Activated CD4-positive, alpha-beta T cell treated with anti-CD3 and anti-CD28 coated beads, Interleukin-10, Interleukin-2, amounts not matched to agents 100 ng/mL and 50 ng/mL, durations not matched to agents 16 hours and 8 hours (primary cell): ENCODE data around the gene ALG12.

Source experiments
- DNase-seq: peaks from one replicate; pipeline ENCODE4 v3.0.0-alpha.2; 2020

The ALG12 gene

DNA sequence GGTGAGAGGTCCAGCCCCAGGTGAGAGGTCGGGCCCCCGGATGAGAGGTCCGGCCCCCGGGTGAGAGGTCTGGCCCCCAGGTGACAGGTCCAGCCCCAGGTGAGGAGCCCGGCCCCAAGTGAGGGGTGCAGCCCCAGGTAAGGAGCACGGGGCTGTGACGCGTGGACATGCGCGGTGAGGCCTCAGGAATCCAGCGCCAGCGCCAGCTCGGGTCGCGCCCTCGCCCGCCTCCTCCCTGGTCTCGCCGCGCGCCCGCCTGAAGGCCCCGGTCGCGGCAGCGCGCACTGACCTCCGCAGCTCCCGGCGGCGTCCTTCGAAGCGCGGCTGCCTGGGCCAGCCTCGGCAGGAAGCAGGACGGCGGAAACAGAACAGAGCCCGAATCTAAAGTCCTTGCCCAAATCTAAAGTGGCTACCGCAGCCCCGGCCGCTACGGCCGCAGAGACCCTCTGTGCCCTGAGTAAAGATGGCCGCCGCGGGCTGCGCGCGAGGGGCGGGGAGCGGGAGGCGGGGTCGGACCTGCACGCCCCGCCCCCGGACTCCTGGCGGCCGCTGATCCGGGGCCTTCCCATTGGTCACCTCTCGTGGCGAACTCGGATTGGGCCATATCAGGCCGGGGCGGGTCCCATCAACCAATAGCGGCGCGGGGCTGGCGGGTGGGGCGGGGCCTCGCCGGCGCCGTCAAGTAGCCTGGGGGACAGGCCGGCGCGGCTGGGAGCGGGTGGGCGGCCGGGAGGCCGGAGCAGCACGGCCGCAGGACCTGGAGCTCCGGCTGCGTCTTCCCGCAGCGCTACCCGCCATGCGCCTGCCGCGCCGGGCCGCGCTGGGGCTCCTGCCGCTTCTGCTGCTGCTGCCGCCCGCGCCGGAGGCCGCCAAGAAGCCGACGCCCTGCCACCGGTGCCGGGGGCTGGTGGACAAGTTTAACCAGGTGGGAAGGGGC lies at the start of gene ALG12, which contains the start of gene CRELD2:
Gene ALG12, minus strand, starts transcription at position 465 of the 937 bp plus-strand sequence. CDS start 4,673 bp downstream, outside the sequence.
Gene CRELD2, plus strand, starts transcription at position 661 of the 937 bp plus-strand sequence. Its CDS starts 136 bp downstream, at position 797.
- DNase-seq, result peak; percentile 99

DNA sequence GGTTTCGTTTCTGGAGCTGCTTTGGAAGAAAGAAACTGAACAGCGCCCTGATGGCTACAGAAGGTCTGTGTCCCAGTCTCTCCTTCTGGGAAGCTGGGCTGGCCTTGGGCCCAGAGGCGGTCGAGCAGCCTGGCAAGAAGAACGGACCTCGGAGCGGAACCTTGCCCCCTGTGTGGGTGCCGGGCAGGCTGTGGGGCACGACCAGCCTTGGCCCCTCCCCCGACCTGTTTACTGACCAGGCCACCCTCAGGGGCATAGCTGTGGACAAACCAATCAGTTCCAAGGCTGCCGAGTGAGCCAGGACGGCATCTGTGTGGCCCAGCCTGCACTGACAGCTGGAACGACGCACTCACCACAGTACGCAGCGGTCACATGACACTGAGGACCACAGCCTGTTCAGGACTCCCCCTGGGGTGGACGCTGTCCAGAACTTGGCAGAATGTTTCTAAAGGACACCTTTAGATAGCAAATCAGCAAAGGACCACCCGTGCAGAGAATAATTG lies 49.5 kb upstream of the ALG12 start:
- DNase-seq, result no peak

DNA sequence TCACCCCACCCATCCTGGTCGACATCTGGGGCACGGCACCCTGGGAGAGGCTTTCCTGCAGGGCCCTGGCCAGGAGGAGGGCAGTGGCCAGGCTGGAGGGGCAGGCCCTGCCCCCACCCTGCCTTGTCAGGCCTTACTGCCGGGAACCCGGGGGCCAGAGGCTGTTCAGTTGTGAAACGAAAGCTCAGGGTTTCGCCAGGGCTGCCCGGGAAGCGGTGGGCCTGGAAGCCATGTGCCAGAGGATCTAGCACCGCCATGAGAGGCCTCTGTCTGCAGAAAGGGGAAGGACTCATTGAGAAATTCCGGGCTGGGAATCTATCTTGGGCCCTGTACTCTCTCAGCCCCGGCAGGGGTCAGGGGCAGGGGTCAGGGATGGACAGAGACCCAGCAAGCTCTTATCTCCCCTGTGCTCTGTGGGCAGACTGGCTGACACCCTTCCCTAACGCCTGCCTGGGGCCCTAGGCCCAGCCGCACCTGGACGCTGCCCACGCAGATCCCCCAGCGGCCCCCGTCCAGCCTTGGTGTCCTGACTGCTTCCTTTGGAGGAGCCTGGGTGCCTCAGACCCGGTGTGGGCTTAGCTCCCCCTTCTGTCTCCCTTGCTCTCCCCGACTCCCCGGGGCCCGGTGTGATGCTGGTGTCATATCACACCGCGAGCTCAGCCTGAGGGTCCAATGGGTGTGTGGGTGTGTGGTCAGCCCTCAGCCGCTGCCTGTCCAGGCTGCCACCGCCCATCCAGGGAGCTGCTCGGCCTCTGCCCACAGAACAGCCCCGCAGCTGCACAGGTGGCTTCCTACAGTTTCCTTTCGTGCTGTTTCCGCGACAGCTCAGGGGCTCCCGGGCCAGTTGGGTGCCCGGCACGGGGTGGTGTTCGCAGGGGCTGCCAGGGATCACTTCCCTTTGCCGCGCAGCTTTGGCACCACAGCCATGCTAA lies 48.8 kb upstream of the ALG12 start:
- DNase-seq, result no peak

DNA sequence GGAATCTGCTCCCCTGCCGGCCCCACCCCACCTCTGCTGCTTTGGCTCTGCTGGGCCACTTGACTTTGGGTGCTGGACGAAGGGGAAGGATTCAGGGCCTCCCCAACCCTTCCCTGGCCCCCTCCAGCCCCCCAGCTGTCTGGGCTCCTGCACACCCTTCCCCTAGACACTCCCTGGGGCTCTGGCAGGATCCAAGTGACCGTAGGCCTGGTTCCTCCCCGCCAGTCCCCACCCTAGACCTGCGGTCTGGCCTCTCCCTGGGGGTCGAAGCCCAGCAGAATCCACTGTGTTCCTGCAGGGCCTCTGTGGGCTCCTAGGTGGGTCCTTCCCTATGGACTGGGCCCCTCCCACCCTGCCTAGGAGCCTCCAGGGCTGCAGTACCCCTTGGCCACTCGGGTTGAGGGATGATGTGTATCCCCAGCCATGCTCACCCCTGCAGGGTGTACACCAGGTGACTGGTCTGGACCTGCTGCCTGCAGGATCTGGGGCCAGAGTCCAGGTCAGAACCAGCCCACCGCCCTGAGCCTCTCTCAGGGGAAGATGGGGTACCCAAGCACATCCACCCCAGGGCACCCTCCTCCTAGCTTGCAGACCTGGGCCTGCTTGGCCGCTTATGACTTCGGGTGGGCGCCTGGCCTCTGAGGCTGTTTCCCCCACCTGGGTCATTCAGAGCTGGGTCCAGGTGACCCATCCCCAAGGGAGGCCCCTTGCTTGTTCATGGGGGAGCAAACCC lies 48.0 kb upstream of the ALG12 start:
- DNase-seq, result no peak

DNA sequence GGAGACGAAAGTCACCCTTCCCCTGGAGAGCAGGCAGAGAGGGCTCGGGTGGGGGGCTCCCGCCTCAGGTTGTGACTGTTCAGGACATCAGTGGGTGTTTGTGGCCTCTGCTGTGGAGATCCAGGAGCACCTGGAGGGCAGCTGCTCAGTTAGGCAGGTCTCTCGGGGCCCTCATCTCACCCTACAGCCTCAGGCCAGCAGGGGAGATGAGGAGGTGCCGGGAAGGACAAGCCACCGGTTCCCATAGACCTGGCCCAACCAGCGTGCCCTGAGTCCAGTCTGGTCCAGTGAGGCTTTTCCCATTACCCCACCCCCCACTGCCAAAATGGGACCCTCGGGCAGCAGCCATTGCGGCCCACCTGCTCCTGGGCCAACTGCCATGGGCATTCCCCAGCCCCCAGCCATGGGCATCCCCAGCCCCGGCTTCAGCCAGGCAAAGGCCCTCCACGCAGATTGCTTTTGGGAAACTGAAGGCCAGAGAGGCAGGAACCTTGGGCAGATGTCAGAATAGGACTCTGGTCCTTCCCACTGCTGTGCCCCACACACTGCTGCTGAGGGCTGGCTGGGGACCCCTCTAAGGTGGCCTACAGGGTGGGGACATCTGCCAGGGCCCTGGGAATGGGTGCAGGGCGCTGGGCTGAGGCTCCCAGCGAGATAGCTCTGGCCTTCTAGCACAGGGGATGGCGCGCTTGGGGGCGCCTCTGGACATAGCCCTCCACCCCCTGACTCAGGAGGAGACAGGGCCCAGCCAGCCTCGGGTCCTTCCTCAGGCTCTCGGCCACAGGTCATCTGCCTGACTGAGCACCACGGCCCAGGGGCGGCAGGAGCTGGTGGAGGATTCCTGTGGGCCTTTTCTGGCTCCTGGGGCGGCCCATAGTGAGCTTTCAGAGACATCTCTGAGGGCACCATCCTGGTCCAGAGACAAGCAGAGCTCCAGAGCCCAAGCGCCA lies 47.1 kb upstream of the ALG12 start:
- no peak for DNase-seq

DNA sequence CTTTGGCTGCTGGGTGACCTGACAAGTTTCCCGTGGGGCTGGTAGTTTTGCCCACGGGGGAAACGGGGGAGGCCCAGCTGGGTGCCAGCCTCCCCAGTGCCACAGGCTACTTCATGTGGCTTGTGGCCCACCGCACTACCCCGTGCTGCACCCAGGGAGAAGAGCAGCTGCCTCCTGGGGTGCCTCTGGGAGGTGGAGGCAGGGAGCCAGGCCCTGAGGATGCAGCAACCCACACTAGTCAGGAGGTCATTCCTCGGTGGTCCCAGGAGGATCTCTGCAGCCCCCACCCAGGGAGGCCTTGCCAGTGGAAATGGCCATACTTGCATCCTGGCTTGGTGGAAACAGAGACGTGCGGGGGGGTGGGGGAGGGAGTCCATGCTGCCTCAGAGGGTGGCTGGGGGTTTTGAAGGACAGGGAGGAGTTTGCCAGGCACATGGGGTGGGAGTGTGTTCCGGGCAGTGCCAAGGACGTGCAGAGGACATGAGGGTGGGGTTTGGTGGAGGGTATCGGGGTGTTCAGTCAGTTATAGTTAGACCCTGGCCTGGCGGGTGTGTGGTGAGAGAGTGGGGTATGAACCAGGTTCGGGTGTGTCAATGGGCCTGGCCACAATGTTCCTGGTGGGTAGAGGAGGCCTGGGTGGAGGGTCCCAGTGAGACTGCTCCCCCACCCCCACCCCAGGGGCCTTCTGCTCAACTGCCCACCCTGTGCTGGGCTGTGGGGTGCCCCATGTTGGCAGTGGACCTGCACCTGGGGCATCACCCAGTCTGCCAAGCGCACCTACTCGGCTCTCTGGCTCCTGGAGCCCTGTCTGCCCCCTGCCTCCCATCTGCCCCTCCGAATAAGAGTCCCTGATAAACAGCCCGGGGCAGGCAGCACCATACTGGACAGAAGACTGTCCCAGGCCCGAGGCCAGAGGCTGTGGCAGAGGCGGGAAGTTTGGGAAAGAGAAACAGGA lies 46.2 kb upstream of the ALG12 start:
- DNase-seq, result no peak

DNA sequence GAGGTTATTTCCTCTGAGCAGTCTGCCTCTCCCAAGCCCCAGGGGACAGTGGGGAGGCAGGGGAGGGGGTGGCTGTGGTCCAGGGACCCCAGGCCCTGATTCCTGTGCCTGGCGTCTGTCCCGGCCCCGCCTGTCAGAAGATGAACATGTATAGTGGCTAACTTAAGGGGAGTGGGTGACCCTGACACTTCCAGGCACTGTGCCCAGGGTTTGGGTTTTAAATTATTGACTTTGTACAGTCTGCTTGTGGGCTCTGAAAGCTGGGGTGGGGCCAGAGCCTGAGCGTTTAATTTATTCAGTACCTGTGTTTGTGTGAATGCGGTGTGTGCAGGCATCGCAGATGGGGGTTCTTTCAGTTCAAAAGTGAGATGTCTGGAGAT lies 45.4 kb upstream of the ALG12 start:
- no peak for DNase-seq

DNA sequence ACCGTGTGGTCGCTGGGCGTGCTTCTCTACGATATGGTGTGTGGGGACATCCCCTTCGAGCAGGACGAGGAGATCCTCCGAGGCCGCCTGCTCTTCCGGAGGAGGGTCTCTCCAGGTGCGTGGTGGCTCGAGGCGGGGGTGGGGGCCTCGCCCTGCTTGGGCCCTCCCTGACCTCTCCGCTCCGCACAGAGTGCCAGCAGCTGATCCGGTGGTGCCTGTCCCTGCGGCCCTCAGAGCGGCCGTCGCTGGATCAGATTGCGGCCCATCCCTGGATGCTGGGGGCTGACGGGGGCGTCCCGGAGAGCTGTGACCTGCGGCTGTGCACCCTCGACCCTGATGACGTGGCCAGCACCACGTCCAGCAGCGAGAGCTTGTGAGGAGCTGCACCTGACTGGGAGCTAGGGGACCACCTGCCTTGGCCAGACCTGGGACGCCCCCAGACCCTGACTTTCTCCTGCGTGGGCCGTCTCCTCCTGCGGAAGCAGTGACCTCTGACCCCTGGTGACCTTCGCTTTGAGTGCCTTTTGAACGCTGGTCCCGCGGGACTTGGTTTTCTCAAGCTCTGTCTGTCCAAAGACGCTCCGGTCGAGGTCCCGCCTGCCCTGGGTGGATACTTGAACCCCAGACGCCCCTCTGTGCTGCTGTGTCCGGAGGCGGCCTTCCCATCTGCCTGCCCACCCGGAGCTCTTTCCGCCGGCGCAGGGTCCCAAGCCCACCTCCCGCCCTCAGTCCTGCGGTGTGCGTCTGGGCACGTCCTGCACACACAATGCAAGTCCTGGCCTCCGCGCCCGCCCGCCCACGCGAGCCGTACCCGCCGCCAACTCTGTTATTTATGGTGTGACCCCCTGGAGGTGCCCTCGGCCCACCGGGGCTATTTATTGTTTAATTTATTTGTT lies 44.8 kb upstream of the ALG12 start:
- no peak for DNase-seq

DNA sequence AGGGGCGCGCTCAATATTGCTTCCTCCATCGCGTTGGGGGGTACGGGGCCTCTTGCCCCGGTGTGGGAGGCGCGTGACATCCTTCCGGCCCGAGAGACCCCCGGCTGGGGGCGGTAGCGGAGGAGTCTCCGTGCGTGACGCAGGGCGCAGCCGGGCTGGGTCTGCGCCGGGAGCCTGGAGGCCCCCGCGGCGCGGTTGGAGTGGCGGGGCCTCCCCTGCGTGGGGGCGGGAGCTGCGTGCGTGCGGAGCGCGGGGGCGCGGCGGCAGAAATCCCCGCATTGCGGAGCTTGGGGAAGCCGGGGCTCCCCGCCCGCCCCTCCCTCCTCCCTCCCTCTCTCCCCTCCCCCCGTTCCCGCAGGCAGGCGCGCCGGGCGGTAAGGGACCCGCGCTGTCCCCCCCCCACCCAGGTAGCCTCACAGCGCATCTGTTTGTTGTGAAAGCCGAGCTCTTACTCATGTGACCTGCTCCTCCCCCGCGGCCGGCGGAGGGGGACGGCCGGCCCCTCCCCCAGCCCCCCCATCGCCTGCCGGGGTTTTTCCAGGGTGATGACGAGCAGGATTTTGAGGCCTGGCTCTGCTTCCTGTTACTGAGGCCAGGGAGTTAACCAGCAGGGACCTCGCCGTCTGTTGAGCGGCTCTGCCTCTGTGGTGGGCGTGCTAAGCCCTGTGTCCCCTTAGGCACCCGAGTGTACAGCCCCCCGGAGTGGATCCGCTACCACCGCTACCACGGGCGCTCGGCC lies 43.9 kb upstream of the ALG12 start:
- peak; percentile 86 for DNase-seq

DNA sequence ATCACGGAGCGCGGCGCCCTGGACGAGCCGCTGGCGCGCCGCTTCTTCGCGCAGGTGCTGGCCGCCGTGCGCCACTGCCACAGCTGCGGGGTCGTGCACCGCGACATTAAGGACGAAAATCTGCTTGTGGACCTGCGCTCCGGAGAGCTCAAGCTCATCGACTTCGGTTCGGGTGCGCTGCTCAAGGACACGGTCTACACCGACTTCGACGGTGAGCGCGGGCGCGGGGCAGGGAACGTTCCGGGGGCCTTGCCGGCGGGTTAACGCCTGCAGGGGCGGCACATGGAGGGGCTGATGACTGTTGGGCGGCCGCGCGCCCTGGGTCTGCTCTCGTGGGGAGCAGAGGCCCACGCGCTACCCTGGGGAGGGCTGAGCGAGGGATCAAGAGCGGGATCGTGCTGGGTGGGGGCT lies 43.4 kb upstream of the ALG12 start:
- DNase-seq, result no peak

DNA sequence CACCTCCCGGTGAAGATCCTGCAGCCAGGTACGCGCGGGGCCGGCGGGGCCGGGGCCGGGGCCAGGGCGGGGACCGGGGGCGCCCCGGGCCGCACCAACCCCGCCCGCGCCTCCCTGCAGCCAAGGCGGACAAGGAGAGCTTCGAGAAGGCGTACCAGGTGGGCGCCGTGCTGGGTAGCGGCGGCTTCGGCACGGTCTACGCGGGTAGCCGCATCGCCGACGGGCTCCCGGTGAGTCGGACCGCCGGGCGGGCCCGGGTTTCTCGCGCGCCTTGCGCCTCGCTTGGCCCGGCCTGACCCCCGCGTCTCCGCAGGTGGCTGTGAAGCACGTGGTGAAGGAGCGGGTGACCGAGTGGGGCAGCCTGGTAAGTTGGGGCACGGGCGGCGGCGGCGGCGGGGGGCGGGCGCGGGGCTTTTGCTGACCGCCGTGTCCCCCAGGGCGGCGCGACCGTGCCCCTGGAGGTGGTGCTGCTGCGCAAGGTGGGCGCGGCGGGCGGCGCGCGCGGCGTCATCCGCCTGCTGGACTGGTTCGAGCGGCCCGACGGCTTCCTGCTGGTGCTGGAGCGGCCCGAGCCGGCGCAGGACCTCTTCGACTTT lies 42.9 kb upstream of the ALG12 start:
- DNase-seq, result no peak

DNA sequence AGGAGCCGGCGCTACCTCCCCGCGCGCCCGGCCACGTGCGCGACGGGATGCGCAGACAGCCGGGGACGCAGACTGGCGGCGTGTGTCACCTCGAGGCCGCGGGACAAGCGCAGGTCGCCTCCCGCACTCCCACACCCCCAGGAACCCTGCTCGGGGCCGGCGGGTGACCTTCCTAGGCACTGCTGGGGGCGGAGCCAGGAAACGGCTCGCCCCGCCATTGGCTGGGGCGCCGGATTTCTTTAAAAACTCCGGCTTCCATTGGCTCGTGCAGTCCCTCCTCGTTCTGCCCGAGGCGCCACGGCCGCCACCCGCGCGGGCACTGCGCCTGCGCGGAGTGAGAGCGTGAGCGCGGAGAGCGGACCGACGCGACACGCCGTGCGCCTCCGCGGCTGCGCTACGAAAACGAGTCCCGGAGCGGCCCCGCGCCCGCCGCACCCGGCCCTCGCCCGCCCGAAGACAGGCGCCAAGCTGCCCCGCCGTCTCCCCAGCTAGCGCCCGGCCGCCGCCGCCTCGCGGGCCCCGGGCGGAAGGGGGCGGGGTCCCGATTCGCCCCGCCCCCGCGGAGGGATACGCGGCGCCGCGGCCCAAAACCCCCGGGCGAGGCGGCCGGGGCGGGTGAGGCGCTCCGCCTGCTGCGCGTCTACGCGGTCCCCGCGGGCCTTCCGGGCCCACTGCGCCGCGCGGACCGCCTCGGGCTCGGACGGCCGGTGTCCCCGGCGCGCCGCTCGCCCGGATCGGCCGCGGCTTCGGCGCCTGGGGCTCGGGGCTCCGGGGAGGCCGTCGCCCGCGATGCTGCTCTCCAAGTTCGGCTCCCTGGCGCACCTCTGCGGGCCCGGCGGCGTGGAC lies 42.1 kb upstream of the ALG12 start, which contains the start of gene PIM3:
Gene PIM3, plus strand, starts transcription at position 614 of the 846 bp plus-strand sequence. Its CDS starts 176 bp downstream, at position 790.
- DNase-seq, result peak; percentile 98

DNA sequence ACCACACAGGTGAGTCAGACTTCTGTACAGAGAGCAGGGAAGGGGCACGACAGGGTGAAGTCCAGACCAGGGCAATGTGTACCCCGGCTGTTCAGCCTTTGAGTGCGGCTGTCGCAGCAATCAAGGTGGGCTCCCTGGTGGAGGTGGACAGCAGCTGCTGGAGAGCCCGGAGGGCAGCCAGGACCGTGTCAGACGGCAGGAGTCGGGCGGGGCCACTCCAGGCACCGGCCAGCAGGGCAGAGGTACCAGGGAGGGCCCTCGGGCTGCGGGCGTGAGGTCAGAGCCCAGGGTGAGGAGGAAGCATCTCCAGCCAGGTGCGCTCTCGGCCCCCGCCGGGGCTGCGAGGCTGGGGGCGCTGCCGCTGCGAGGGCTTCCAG lies 41.5 kb upstream of the ALG12 start:
- DNase-seq, result no peak

DNA sequence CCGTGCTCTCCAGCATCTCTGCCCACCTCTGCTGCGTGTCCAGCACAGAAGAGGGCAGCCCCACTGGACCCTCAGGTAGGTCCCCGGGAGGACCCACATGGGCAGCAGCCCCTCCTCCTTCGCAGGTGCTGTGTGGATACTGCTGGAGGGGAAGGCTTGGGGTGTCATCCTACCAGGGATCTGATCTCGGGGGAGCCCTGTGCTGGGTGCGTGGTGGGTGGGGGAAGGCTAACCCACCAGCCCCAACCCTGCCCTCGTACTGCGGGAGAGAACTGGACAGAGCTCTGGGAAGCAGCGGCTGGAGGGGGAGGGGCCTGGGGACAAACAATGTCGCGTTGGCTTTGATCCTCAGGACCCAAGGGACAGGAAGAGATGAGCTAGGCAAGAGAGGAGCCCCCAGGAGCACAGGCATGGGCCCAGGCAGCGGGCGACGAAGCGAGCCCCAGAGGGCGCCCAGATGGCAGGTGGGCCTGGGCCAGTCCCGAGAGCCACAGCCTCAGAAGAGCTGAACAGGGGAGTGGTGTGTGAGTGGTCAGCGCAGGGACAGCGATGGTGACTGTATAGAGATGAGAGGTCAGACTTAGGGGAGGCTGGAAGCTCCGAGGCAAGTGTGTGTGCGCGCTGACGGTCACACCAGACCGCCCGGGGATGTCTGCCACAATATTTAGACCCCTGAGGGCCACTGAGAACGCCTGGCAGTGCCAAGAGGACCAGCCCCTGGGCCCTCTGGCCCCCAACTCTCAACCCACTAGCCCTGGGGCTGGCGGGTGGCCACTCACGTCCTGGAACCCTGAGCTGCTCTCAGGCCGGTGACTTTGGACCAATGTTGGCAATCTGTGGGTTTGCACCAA lies 40.9 kb upstream of the ALG12 start:
- DNase-seq, result no peak

DNA sequence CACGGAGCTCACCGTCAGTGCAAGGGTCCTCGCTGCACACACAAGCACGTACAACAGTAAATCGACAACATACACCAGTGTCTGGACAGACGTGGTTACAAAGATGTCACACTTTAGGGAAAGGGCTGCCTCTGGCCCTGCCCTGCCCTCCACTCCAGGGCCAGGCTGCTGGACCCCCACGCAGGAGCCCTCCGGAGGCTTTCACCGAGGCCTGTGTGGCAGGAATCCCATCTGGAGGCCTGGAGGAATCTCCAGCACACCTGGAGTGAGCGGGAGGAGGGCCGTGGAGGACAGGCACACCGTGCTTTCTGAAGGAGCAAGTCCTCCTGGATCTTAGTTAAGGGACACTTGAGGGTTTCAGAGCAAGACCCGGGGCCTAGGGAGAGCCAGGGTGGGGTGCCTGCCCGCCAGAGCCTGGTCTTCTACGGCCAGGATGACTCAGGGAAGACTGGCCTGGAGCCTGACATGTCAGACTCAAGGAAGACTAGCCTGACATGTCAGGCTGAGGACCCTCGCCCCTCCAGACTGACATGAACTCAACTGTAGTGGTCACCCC lies 40.2 kb upstream of the ALG12 start:
- DNase-seq, result no peak
